ENCODE results near the gene CD99. TPM values are rescaled to one million over a fixed set of nuclear protein-coding genes. Genes with fewer than 3 reads are reported as not detected.

The CD99 gene
- total and polyA plus RNA-seq, 9 donors: 149 to 678 (median 283) TPM

DNA sequence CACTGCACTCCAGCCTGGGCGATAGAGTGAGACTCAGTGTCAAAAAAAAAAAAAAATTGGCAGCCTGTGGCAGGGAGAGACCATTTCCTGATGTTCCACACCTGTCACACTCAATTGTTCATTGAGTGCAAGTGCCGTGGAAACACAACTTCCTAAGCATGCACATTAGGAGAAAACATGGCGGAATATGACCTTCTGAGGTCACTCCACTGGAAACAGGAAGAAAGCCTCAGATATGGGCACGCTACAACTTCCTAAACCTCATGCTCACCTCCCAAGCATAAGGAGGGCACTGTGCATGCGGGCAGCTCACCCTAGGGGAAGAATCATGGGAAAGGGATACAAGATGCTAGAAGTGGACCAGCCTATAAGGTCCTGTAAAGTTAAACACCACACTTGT is 28.5 kb upstream of the CD99 start:
- no peak for DNase-seq
- TF ChIP-seq EP300 (IDR thresholded peaks at IDR 0.05) (no peak), POLR2A (IDR thresholded peaks at IDR 0.05) (no peak)
- TF ChIP-seq, protein P1, sequence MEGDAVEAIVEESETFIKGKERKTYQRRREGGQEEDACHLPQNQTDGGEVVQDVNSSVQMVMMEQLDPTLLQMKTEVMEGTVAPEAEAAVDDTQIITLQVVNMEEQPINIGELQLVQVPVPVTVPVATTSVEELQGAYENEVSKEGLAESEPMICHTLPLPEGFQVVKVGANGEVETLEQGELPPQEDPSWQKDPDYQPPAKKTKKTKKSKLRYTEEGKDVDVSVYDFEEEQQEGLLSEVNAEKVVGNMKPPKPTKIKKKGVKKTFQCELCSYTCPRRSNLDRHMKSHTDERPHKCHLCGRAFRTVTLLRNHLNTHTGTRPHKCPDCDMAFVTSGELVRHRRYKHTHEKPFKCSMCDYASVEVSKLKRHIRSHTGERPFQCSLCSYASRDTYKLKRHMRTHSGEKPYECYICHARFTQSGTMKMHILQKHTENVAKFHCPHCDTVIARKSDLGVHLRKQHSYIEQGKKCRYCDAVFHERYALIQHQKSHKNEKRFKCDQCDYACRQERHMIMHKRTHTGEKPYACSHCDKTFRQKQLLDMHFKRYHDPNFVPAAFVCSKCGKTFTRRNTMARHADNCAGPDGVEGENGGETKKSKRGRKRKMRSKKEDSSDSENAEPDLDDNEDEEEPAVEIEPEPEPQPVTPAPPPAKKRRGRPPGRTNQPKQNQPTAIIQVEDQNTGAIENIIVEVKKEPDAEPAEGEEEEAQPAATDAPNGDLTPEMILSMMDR (IDR thresholded peaks at IDR 0.05): no peak
- intact Hi-C loops (cut with DNase I): no loop called here
- H3K9me3 ChIP-seq: no peaks in the 10 kb centered on the region
- H3K27me3 ChIP-seq: no peaks in the 10 kb centered on the region
- 59 to 87% (median 78%) methylated on average over 5 of the region's 5 CpGs for WGBS, 3 donors
- peaks cover 5% of the 10 kb centered on the region for H3K4me1 ChIP-seq (ENCODE audit: insufficient read depth)
- no peak overlapping the region for H3K27ac ChIP-seq
- H3K4me3 ChIP-seq: no peak overlapping the region
- no peaks in the 10 kb centered on the region for H3K36me3 ChIP-seq

- peaks cover 5% of the 10 kb centered on the region for H3K4me1 ChIP-seq (ENCODE audit: insufficient read depth)
- H3K4me3 ChIP-seq: no peak overlapping the region
- H3K36me3 ChIP-seq: no peaks in the 10 kb centered on the region
- no peaks in the 10 kb centered on the region for H3K9me3 ChIP-seq
- intact Hi-C loops (cut with DNase I): no loop called here
- no peaks in the 10 kb centered on the region for H3K27me3 ChIP-seq
- DNase-seq: peak; percentile 41 to 74 (median 58)
- peak overlapping the region in 1 of 2 donors; percentile 49 for H3K27ac ChIP-seq
- TF ChIP-seq, protein P1 (IDR thresholded peaks at IDR 0.05): no peak
- TF ChIP-seq POLR2A (IDR thresholded peaks at IDR 0.05): no peak
- WGBS, 3 donors: 5 to 17% (median 8%) methylated on average over 10 of the region's 10 CpGs
These were observed 26.6 kb upstream of the CD99 start for GRCh38 chrX:2664502-2664901.

DNA sequence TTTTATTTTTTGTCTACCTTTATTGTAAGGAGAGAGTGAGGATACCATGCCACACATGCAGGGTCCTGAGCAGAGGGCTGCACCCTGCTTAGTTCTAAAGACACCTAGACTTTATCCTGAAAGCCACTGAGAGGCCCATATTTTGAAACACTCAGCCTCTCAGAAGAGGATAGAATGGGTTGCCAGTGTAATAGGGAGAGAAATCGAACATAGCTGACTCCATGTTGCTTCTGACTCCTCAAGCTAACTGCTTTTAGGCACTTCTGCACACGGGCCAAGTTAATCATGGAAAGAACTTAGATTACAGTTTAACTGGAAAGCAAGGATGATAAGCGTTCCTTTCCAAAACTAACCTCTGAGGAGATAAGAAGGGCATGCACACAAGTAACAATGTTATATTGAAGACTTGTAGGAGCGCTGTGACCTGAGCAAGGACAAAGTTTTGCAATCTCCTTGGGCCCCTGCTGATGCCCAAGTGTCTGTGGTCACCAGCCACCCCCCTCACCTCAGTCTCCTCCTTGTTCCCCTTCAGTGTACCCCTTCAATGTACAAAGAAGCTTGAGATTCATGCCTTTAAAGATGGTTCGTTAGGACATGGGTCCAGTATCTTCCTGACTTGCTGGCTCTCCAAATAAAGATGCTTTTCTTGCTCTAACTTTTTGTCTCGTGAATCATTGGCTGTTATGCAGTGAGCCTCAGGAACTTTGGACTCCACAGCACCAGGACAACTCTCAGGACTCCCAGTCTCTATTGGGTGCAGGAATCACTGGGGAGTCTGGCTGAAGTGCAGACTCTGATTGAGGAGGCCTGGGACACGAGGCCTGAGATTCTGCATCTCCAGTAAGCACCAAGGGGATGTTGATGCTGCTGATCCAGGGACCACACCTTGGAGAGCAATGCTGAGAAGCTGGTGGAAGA is 25.4 kb upstream of the CD99 start:
- 46 to 54% (median 54%) methylated on average over 7 of the region's 7 CpGs for WGBS, 3 donors
- H3K4me1 ChIP-seq (ENCODE audit: insufficient read depth): peaks cover 5% of the 10 kb centered on the region
- no peak for DNase-seq
- no peak for TF ChIP-seq POLR2A (IDR thresholded peaks at IDR 0.05)
- no peak for TF ChIP-seq EP300 (IDR thresholded peaks at IDR 0.05)
- TF ChIP-seq, protein P1 (IDR thresholded peaks at IDR 0.05): no peak
- no peaks in the 10 kb centered on the region for H3K36me3 ChIP-seq
- peak overlapping the region in 1 of 2 donors; percentile 49 for H3K27ac ChIP-seq
- intact Hi-C loops (cut with DNase I): loop anchor here in 1 of 4 donors (5.0 kb wide), 1 partner anchor 67 kb away; no protein-coding TSS in a partner anchor
- no peaks in the 10 kb centered on the region for H3K27me3 ChIP-seq
- H3K4me3 ChIP-seq: no peak overlapping the region
- H3K9me3 ChIP-seq: no peaks in the 10 kb centered on the region

DNA sequence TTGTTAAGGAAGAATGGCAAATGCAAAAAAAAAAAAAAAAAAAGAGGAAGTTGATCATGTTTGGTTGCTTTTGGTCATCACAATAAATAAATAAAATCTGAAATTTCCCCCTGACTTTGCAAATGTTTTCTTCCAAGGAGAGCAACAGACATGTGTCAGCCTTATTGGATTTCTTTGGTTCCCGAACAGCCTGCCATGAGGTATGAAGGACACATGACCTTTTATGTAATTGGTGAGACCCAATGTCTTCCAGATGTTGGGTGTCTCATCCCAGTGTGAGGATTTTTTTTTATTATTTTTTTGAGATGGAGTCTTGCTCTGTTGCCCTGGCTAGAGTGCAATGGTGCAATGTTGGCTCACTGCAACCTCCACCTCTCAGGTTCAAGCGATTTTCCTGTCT is 24.6 kb upstream of the CD99 start:
- no peaks in the 10 kb centered on the region for H3K36me3 ChIP-seq
- no peak for DNase-seq
- H3K4me3 ChIP-seq: no peak overlapping the region
- H3K27ac ChIP-seq: no peak overlapping the region
- no peak for TF ChIP-seq EP300 (IDR thresholded peaks at IDR 0.05)
- no peak for TF ChIP-seq POLR2A (IDR thresholded peaks at IDR 0.05)
- TF ChIP-seq, protein P1 (IDR thresholded peaks at IDR 0.05): no peak
- WGBS, 3 donors: 94 to 98% (median 96%) methylated on average over 2 of the region's 2 CpGs
- intact Hi-C loops (cut with DNase I): loop anchor here in 1 of 4 donors (5.0 kb wide), 1 partner anchor 66 kb away; no protein-coding TSS in a partner anchor
- no peaks in the 10 kb centered on the region for H3K9me3 ChIP-seq
- peaks cover 5% of the 10 kb centered on the region for H3K4me1 ChIP-seq (ENCODE audit: insufficient read depth)
- no peaks in the 10 kb centered on the region for H3K27me3 ChIP-seq
